Endothelial cell of umbilical vein (primary cell): ENCODE data around the gene RENBP. TPM values are rescaled to one million over a fixed set of nuclear protein-coding genes. Genes with fewer than 3 reads are reported as not detected.

Experiments
- BruUV-seq: library from RNA; stranded (reverse); fragments of 400-500 nt; replicated peaks from 2 replicates; lab custom pipeline; 2021; lab: Mats Ljungman, UMichigan
- CTCF ChIA-PET: fragments of 300-600, 350-600 bp; sonication (Branson Sonifier 250); formaldehyde crosslinking; loops from one replicate; lab custom pipeline; 2021; ENCODE audit warnings: antibody characterized with exemption, inconsistent platforms; lab: Charles Lee
- POLR2A ChIA-PET: fragments of 300-600, 350-600 bp; sonication (Branson Sonifier 250); formaldehyde crosslinking; loops from one replicate; lab custom pipeline; 2021; ENCODE audit warnings: antibody characterized with exemption, inconsistent platforms; lab: Charles Lee
- DNase-seq: peaks from one replicate; pipeline ENCODE4 v3.0.0-alpha.2; 2011; ENCODE audit warnings: low read depth, low spot score
- FAIRE-seq: peaks from 2 replicates; lab custom pipeline; 2011; peaks lifted over from hg19 to GRCh38; lab: Jason Lieb, UNC
- H2AFZ ChIP-seq: 2 replicates; pipeline ENCODE4 v1.6.0; 2012; ENCODE audit warnings: low read depth, low read length, control low read depth, inconsistent platforms
- H3K27ac ChIP-seq: 2 replicates; pipeline ENCODE4 v1.5.1; 2011; ENCODE audit warnings: low read depth, mild to moderate bottlenecking, control low read depth, low read length, moderate library complexity; ENCODE audit not compliant: insufficient read depth
- H3K27me3 ChIP-seq, 2 experiments: 2 replicates each; pipeline versions ENCODE4 v1.6.0 to v1.6.1; 2011; ENCODE audit warnings: low read length in 2 of 2, mixed read lengths in 1 of 2; ENCODE audit not compliant: control insufficient read depth in 2 of 2, insufficient read depth in 2 of 2
- H3K36me3 ChIP-seq, 2 experiments: 2 replicates in 1 of 2; 3 replicates in 1 of 2; pipeline ENCODE4 v1.5.1; 2011; ENCODE audit warnings: low read length in 2 of 2, mild to moderate bottlenecking in 1 of 2, moderate library complexity in 1 of 2; ENCODE audit not compliant: control insufficient read depth in 2 of 2, insufficient read depth in 2 of 2; ENCODE audit errors: extremely low read depth in 1 of 2
- H3K4me1 ChIP-seq: 3 replicates; pipeline ENCODE4 v1.5.1; 2011; ENCODE audit warnings: mild to moderate bottlenecking, low read length; ENCODE audit not compliant: control insufficient read depth, insufficient read depth; ENCODE audit errors: extremely low read depth
- H3K4me2 ChIP-seq: 2 replicates; pipeline ENCODE4 v1.6.1; 2011; ENCODE audit warnings: low read length, control low read depth, mixed read lengths; ENCODE audit not compliant: insufficient read depth
- H3K4me3 ChIP-seq, 3 experiments: fragments of 200-600 bp in 1 of 3; sonication (generic), shearing (Covaris generic) in 1 of 3; replicated peaks in 1 of 3; 2 replicates each; pipeline ENCODE4 v1.5.1; 2011 to 2016; ENCODE audit warnings: control low read depth in 3 of 3, low read length in 3 of 3, mild to moderate bottlenecking in 2 of 3, inconsistent platforms in 1 of 3, low read depth in 1 of 3, moderate library complexity in 1 of 3; ENCODE audit not compliant: insufficient read depth in 1 of 3
- H3K79me2 ChIP-seq: 2 replicates; pipeline ENCODE4 v1.6.0; 2012; ENCODE audit warnings: low read length, inconsistent platforms; ENCODE audit not compliant: control insufficient read depth, insufficient read depth
- H3K9ac ChIP-seq: replicated peaks from 2 replicates; pipeline ENCODE3; 2011; ENCODE audit warnings: low read length, control low read depth; ENCODE audit not compliant: insufficient read depth; ENCODE audit errors: extremely low read depth
- H3K9me1 ChIP-seq: replicated peaks from 3 replicates; pipeline ENCODE4 v1.6.0; 2011; ENCODE audit warnings: mild to moderate bottlenecking, low read length; ENCODE audit not compliant: control insufficient read depth, insufficient read depth; ENCODE audit errors: extremely low read depth
- H3K9me3 ChIP-seq: replicated peaks from 2 replicates; pipeline ENCODE4 v1.5.1; 2012; ENCODE audit warnings: low read length, inconsistent platforms; ENCODE audit not compliant: control insufficient read depth, insufficient read depth
- H4K20me1 ChIP-seq: replicated peaks from 2 replicates; pipeline ENCODE3; 2011; ENCODE audit warnings: mild to moderate bottlenecking, low read length; ENCODE audit not compliant: control insufficient read depth, insufficient read depth; ENCODE audit errors: extremely low read depth
- EZH2 ChIP-seq: IDR thresholded peaks from 2 replicates; pipeline ENCODE4 v1.6.1; 2012; ENCODE audit warnings: borderline replicate concordance, low read depth, mild to moderate bottlenecking, moderate library complexity, low read length, inconsistent platforms; ENCODE audit not compliant: severe bottlenecking
- FOS ChIP-seq: IDR thresholded peaks from 2 replicates; pipeline ENCODE4 v1.6.1; 2011; ENCODE audit warnings: mild to moderate bottlenecking, low read length, moderate library complexity, borderline replicate concordance; ENCODE audit not compliant: insufficient read depth
- GATA2 ChIP-seq: IDR thresholded peaks from 2 replicates; pipeline ENCODE4 v1.7.0; 2011; ENCODE audit warnings: low read depth, mild to moderate bottlenecking, moderate library complexity, mixed read lengths, low read length; ENCODE audit not compliant: insufficient read length, insufficient read depth
- JUN ChIP-seq: IDR thresholded peaks from 2 replicates; pipeline ENCODE4 v1.6.1; 2011; ENCODE audit warnings: borderline replicate concordance, low read depth; ENCODE audit not compliant: insufficient read length, insufficient read depth
- MYC ChIP-seq: IDR thresholded peaks from one replicate; pipeline ENCODE4 v1.6.1; 2011; ENCODE audit warnings: mild to moderate bottlenecking, low read depth, low read length
- POLR2A ChIP-seq: IDR thresholded peaks from 2 replicates; pipeline ENCODE4 v1.6.1; 2012; ENCODE audit warnings: low read depth, mild to moderate bottlenecking, control low read depth, low read length
- POLR2AphosphoS5 ChIP-seq: IDR thresholded peaks from 2 replicates; pipeline ENCODE4 v1.6.1; 2012; ENCODE audit warnings: low read depth, mild to moderate bottlenecking, control low read depth, low read length, moderate library complexity; ENCODE audit not compliant: insufficient read depth
- dilution Hi-C: fragments of 300-500 bp; cut with MboI; formaldehyde crosslinking; loops from one replicate; pipeline ENCODE4 v1.15.0; 2019; ENCODE audit warnings: low sequenced_read_pairs; ENCODE audit not compliant: extremely low pct_ligation_motif_present
- intact Hi-C: fragments of 100-400 bp; cut with micrococcal nuclease; formaldehyde crosslinking; loops from one replicate; pipeline ENCODE4 v1.10.0; 2022
- polyA plus RNA-seq, 4 experiments: library from polyadenylated mRNA; depleted of rRNA in 3 of 4; stranded (reverse) in 3 of 4; unstranded in 1 of 4; fragments of >200 nt; gene quantifications; 2 replicates each; pipeline versions ENCODE4 v1.2.1 to v1.2.3, GENCODE V29; 2011 to 2012; ENCODE audit warnings: missing spikeins in 1 of 4
- total RNA-seq: library from RNA; stranded (reverse); gene quantifications from 2 replicates; pipeline ENCODE4 v1.2.3, GENCODE V29; 2021
- TF ChIP-seq, protein P1 (sequence below): IDR thresholded peaks from 2 replicates; pipeline ENCODE4 v1.6.1; 2011; ENCODE audit not compliant: insufficient read depth, insufficient read length
- TF ChIP-seq, protein P2 (sequence below), 2 donors: IDR thresholded peaks; 1 replicate in 1 of 2; 2 replicates in 1 of 2; pipeline ENCODE4 v1.5.1; 2011; ENCODE audit warnings: low read length in 2 of 2, mild to moderate bottlenecking in 2 of 2, moderate library complexity in 2 of 2, control low read depth in 1 of 2, inconsistent platforms in 1 of 2, low read depth in 1 of 2; ENCODE audit not compliant: insufficient read depth in 1 of 2; ENCODE audit errors: extremely low read depth in 1 of 2

Gene RENBP
- total and polyA plus RNA-seq, 2 donors (not counting 3 experiments of a cell fraction or from before 2014, with no cell fraction given): 8.0 to 16.0 TPM

DNA sequence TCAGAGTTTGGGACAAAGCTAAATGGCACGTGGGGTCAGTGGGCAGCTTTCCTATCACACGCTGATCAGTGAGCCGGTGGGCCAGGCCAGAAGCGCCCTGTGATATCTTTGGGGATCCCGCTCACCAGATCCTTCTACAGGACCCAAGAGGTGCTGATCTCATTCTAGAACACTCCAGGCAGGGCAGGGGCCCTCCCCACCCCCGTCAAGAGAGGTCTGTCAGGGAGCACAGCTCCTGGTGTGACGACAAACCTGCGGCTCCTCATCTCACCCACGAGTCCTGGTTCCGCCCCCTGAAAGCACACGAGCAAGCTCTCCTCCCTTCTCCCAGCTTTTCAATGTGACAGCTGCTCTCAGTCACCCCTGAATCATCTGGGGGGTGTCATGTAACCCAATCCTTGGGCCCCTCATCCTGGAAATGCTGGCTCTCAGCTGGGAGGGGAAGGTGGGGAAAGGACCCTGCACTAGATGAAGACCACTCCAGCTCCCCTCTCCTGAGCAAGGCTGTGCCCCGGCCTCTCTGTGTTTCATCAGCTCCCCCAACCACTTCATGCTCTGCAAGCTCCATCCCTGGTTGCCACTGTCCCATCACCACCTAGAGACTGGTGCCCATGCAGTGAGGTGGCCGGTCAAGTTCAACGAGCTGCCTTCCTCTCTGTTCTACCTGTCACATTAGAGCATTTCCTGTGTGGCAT lies 22.5 kb upstream of the RENBP start:
- TF ChIP-seq MYC (no peak), POLR2AphosphoS5 (no peak), FOS (no peak)
- TF ChIP-seq, protein P1, sequence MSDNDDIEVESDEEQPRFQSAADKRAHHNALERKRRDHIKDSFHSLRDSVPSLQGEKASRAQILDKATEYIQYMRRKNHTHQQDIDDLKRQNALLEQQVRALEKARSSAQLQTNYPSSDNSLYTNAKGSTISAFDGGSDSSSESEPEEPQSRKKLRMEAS: no peak
- no TSS peak for BruUV-seq
- DNase-seq: no peak
- FAIRE-seq: no peak
- H2AFZ ChIP-seq: no peak overlapping the region
- H3K27ac ChIP-seq: no peak overlapping the region
- peaks cover 80% of the 10 kb centered on the region for H3K79me2 ChIP-seq
- H3K9me3 ChIP-seq: no peaks in the 10 kb centered on the region
- H3K27me3 ChIP-seq: no peaks in the 10 kb centered on the region
- no peak overlapping the region for H3K9ac ChIP-seq
- no peak overlapping the region for H3K4me3 ChIP-seq
- peaks cover 0 to 8% of the 10 kb centered on the region in 2 experiments for H3K36me3 ChIP-seq
- peaks cover 28% of the 10 kb centered on the region for H3K4me1 ChIP-seq
- dilution Hi-C loops: no loop called here
- no peaks in the 10 kb centered on the region for H4K20me1 ChIP-seq
- no peak overlapping the region for H3K4me2 ChIP-seq
- H3K9me1 ChIP-seq: no peaks in the 10 kb centered on the region
- ChIA-PET CTCF (interaction anchor here (1.1 to 1.9 kb wide), 4 partner anchors 20 to 79 kb away, joined by 3 to 6 read pairs (median 5); no protein-coding TSS in a partner anchor), POLR2A (no interaction called here)
- intact Hi-C loops: no loop called here

DNA sequence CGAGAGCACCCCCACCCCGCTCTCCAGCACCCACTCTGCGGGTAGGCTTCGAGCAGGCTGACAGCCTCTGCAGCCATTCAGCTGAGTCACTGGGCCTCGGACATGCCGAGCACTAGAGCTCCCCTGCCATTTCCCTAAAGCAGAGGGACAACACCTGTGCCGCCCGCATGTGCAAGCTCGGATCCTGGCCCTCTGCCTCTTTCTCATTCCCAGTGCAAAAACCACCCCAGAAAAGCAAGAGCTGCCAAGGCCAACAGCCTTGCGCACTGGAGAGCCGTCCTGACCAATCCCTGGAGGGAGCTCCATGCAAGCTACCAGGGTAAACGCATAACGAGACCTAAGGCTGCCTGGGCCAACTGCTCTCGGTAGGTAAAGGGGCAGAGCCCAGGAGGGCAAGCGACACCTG lies 21.8 kb upstream of the RENBP start:
- ChIA-PET POLR2A (no interaction called here), CTCF (interaction anchor here (1.1 to 1.2 kb wide), 2 partner anchors 19 to 80 kb away, joined by 3 to 6 read pairs; no protein-coding TSS in a partner anchor)
- H3K9me1 ChIP-seq: no peaks in the 10 kb centered on the region
- no TSS peak for BruUV-seq
- peaks cover 0 to 12% of the 10 kb centered on the region in 2 experiments for H3K36me3 ChIP-seq
- TF ChIP-seq EZH2: no peak
- TF ChIP-seq, protein P2, sequence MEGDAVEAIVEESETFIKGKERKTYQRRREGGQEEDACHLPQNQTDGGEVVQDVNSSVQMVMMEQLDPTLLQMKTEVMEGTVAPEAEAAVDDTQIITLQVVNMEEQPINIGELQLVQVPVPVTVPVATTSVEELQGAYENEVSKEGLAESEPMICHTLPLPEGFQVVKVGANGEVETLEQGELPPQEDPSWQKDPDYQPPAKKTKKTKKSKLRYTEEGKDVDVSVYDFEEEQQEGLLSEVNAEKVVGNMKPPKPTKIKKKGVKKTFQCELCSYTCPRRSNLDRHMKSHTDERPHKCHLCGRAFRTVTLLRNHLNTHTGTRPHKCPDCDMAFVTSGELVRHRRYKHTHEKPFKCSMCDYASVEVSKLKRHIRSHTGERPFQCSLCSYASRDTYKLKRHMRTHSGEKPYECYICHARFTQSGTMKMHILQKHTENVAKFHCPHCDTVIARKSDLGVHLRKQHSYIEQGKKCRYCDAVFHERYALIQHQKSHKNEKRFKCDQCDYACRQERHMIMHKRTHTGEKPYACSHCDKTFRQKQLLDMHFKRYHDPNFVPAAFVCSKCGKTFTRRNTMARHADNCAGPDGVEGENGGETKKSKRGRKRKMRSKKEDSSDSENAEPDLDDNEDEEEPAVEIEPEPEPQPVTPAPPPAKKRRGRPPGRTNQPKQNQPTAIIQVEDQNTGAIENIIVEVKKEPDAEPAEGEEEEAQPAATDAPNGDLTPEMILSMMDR (IDR thresholded peaks at IDR 0.05; ENCODE audit: extremely low read depth in 1 of 2, insufficient read depth in 1 of 2, low read depth in 1 of 2, low read length in 2 of 2): no peak
- no peak for TF ChIP-seq POLR2AphosphoS5
- TF ChIP-seq JUN: no peak
- no peak for TF ChIP-seq MYC
- no peak for TF ChIP-seq GATA2
- no peak for TF ChIP-seq POLR2A
- TF ChIP-seq, protein P1: no peak
- no peak for TF ChIP-seq FOS
- no peaks in the 10 kb centered on the region for H4K20me1 ChIP-seq
- no peak overlapping the region for H3K4me3 ChIP-seq
- no peaks in the 10 kb centered on the region for H3K9me3 ChIP-seq
- no peak overlapping the region for H3K4me2 ChIP-seq
- H2AFZ ChIP-seq: no peak overlapping the region
- H3K79me2 ChIP-seq: peaks cover 81% of the 10 kb centered on the region
- intact Hi-C loops (no loop called here), dilution Hi-C loops (no loop called here)
- no peak overlapping the region for H3K9ac ChIP-seq
- DNase-seq: no peak
- H3K27ac ChIP-seq: no peak overlapping the region
- peaks cover 28% of the 10 kb centered on the region for H3K4me1 ChIP-seq
- H3K27me3 ChIP-seq: no peaks in the 10 kb centered on the region
- FAIRE-seq: no peak
